ENCODE measurements around the gene TMEM207. TPM values are rescaled to one million over a fixed set of nuclear protein-coding genes. Genes with fewer than 3 reads are reported as not detected.

The TMEM207 gene
- total and polyA plus RNA-seq, 2 of the 13 experiments (the other 11 are each of a cell fraction or from before 2014, with no cell fraction given) = not detected

DNA sequence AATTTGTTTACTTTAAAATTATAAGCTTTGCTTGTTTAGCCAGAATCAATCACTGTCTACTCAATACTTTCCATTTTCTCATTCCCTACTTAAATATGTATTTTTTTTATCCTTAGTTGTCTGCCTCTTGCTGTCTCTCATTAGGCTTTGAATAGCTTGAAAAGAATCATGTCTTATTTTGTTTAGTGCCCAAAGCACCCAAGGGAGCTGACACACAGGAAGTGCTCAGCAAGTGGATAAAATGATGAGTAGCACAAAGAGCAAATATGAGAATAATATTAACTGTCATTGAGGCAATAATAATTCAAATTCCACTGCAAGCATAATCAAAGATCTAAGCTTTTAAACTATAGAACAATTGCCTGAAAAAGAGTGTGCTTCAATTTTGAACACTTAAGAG, 45.2 kb upstream of the TMEM207 start:
- H3K4me2 ChIP-seq (ENCODE audit: low read depth, low read length) = no peak overlapping the region
- no peaks in the 10 kb centered on the region for H3K36me3 ChIP-seq (replicated peaks in 1 of 2; ENCODE audit: control insufficient read depth in 1 of 2, insufficient read depth in 2 of 2, low read length in 2 of 2)
- TF ChIP-seq ZBTB7A (CRISPR knock-in tag; IDR thresholded peaks at IDR 0.05) (no peak), SMAD3 (CRISPR knock-in tag; IDR thresholded peaks at IDR 0.05) (no peak), NFE2L1 (CRISPR knock-in tag; IDR thresholded peaks at IDR 0.05; ENCODE audit: borderline replicate concordance) (no peak), ZNF547 (CRISPR knock-in tag; IDR thresholded peaks at IDR 0.05) (no peak), SAFB2 (CRISPR knock-in tag; IDR thresholded peaks at IDR 0.05; ENCODE audit: borderline replicate concordance, low read depth) (no peak), FOXA3 (CRISPR knock-in tag; IDR thresholded peaks at IDR 0.05) (no peak), MAFG (CRISPR knock-in tag; IDR thresholded peaks at IDR 0.05) (no peak), ZNF550 (CRISPR knock-in tag; IDR thresholded peaks at IDR 0.05; ENCODE audit: borderline replicate concordance) (no peak), THYN1 (CRISPR knock-in tag; IDR thresholded peaks at IDR 0.05; ENCODE audit: borderline replicate concordance, low read depth) (no peak), ZNF441 (CRISPR knock-in tag; IDR thresholded peaks at IDR 0.05; ENCODE audit: borderline replicate concordance) (no peak), RFX1 (IDR thresholded peaks at IDR 0.05) (no peak), CENPT (CRISPR knock-in tag; IDR thresholded peaks at IDR 0.05; ENCODE audit: low read depth) (no peak), GATA4 (IDR thresholded peaks at IDR 0.05; ENCODE audit: borderline replicate concordance, low read depth) (no peak), NFIB (CRISPR knock-in tag; IDR thresholded peaks at IDR 0.05; ENCODE audit: borderline replicate concordance) (no peak), FOXM1 (CRISPR knock-in tag; IDR thresholded peaks at IDR 0.05) (no peak), ZNF724P (CRISPR knock-in tag; IDR thresholded peaks at IDR 0.05; ENCODE audit: borderline replicate concordance) (no peak)
- TF ChIP-seq, protein P1, sequence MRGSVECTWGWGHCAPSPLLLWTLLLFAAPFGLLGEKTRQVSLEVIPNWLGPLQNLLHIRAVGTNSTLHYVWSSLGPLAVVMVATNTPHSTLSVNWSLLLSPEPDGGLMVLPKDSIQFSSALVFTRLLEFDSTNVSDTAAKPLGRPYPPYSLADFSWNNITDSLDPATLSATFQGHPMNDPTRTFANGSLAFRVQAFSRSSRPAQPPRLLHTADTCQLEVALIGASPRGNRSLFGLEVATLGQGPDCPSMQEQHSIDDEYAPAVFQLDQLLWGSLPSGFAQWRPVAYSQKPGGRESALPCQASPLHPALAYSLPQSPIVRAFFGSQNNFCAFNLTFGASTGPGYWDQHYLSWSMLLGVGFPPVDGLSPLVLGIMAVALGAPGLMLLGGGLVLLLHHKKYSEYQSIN (CRISPR knock-in tag; IDR thresholded peaks at IDR 0.05; ENCODE audit: borderline replicate concordance) = no peak
- TF ChIP-seq, protein P2, sequence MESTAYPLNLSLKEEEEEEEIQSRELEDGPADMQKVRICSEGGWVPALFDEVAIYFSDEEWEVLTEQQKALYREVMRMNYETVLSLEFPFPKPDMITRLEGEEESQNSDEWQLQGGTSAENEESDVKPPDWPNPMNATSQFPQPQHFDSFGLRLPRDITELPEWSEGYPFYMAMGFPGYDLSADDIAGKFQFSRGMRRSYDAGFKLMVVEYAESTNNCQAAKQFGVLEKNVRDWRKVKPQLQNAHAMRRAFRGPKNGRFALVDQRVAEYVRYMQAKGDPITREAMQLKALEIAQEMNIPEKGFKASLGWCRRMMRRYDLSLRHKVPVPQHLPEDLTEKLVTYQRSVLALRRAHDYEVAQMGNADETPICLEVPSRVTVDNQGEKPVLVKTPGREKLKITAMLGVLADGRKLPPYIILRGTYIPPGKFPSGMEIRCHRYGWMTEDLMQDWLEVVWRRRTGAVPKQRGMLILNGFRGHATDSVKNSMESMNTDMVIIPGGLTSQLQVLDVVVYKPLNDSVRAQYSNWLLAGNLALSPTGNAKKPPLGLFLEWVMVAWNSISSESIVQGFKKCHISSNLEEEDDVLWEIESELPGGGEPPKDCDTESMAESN (CRISPR knock-in tag; conservative IDR thresholded peaks at IDR 0.05) = no peak
- TF ChIP-seq, protein P3, sequence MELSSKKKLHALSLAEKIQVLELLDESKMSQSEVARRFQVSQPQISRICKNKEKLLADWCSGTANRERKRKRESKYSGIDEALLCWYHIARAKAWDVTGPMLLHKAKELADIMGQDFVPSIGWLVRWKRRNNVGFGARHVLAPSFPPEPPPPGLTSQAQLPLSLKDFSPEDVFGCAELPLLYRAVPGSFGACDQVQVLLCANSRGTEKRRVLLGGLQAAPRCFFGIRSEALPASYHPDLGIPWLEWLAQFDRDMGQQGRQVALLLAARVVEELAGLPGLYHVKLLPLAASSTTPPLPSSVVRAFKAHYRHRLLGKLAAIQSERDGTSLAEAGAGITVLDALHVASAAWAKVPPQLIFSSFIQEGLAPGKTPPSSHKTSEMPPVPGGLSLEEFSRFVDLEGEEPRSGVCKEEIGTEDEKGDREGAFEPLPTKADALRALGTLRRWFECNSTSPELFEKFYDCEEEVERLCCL (CRISPR knock-in tag; IDR thresholded peaks at IDR 0.05; ENCODE audit: borderline replicate concordance) = no peak
- TF ChIP-seq, protein P4, sequence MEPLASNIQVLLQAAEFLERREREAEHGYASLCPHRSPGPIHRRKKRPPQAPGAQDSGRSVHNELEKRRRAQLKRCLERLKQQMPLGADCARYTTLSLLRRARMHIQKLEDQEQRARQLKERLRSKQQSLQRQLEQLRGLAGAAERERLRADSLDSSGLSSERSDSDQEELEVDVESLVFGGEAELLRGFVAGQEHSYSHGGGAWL (CRISPR knock-in tag; IDR thresholded peaks at IDR 0.05) = no peak
- in situ Hi-C loops (cut with HindIII; ENCODE audit: extremely low pct_ligation_motif_present, low pct_unique_long_range_greater_than_20kb) = no loop called here
- ATAC-seq = no peak
- no peaks in the 10 kb centered on the region for H3K9me3 ChIP-seq (ENCODE audit: low read length)
- H3K79me2 ChIP-seq (ENCODE audit: insufficient read depth, low read length) = no peaks in the 10 kb centered on the region
- H3K27ac ChIP-seq (ENCODE audit: extremely low read length, insufficient read depth, low read length) = no peak overlapping the region
- H3K4me1 ChIP-seq (ENCODE audit: insufficient read depth, low read length) = no peaks in the 10 kb centered on the region
- H3K27me3 ChIP-seq (ENCODE audit: control insufficient read depth in 1 of 2, insufficient read depth in 2 of 2, low read length in 2 of 2) = peaks cover 0 to 9% of the 10 kb centered on the region in 2 experiments; a peak in 2 of 5 replicates
- ChIA-PET POLR2A (no interaction called here), CTCF (ENCODE audit: low intra/inter-chr PET ratio, low total read pairs) (no interaction called here)
- no peak overlapping the region for H3K4me3 ChIP-seq (replicated peaks in 1 of 3; ENCODE audit: insufficient read depth in 1 of 3, low read depth in 2 of 3, low read length in 3 of 3)
- intact Hi-C loops (cut with micrococcal nuclease; ENCODE audit: unreplicated experiment) = no loop called here
- BruUV-seq (replicated peaks) = no TSS peak
- DNase-seq (ENCODE audit: low spot score) = no peak
- H4K20me1 ChIP-seq (ENCODE audit: insufficient read depth, low read length) = no peaks in the 10 kb centered on the region
- no peak for FAIRE-seq
- H2AFZ ChIP-seq (ENCODE audit: low read length) = no peak overlapping the region
- no peak overlapping the region for H3K9ac ChIP-seq (ENCODE audit: insufficient read depth, low read depth, low read length)
